LNCAP (cell line): ENCODE results near the gene BCAS3.

Source experiments
- CTCF ChIP-seq: fragments of 450-650 bp; IDR thresholded peaks from 2 replicates; pipeline ENCODE4 v1.5.1; 2017; ENCODE audit warnings: mild to moderate bottlenecking

Gene BCAS3

GRCh38 chr17:60640503-60640902, 37.1 kb upstream of the BCAS3 start:
- TF ChIP-seq CTCF: peak; percentile 28; the same call in 1 of the 2 replicates

GRCh38 chr17:60641126-60641525, 36.5 kb upstream of the BCAS3 start:
- no peak for TF ChIP-seq CTCF

GRCh38 chr17:60641810-60642220, 35.8 kb upstream of the BCAS3 start:
- TF ChIP-seq CTCF: peak; percentile 50; the same call in 1 of the 2 replicates

GRCh38 chr17:60645918-60646523, 31.6 kb upstream of the BCAS3 start:
- TF ChIP-seq CTCF: no peak

GRCh38 chr17:60646701-60647100, 30.9 kb upstream of the BCAS3 start:
- no peak for TF ChIP-seq CTCF

- TF ChIP-seq CTCF: no peak
Measured at GRCh38 chr17:60647705-60648104, 29.9 kb upstream of the BCAS3 start.

GRCh38 chr17:60652454-60653247, 25.0 kb upstream of the BCAS3 start:
- no peak for TF ChIP-seq CTCF
